Pancreas (tissue), 10 donors: ENCODE data around the gene KRIT1. TPM values are rescaled to one million over a fixed set of nuclear protein-coding genes. Genes with fewer than 3 reads are reported as not detected.
"Not testable (repeated sequence)": the region's sequence is repeated elsewhere in the genome, so short reads cannot be mapped to it uniquely, and the experiment has no call there.

Source experiments
- ATAC-seq, 4 donors: fragments of 200-7000 bp; cut with Tn5 transposase; one replicate each; pipeline versions ENCODE4 v1.8.0 to v1.9.1; 2020; ENCODE audit warnings: mild to moderate bottlenecking in 4 of 4, moderate library complexity in 4 of 4
- DNase-seq, 6 donors: peaks; one replicate each; pipeline ENCODE4 v3.0.0-alpha.2; 2020
- FAIRE-seq: peaks from 2 replicates; lab custom pipeline; 2012; peaks lifted over from hg19 to GRCh38; lab: Jason Lieb, UNC
- H3K27ac ChIP-seq, 4 donors: fragments of 200-600 bp; sonication (generic); 1 replicate in 3 of 4; 2 replicates in 1 of 4; pipeline versions ENCODE4 v1.5.0 to v1.8.0; 2020
- H3K27me3 ChIP-seq, 4 donors: fragments of 200-600 bp; one replicate each; pipeline ENCODE4 v1.8.0; 2021
- H3K36me3 ChIP-seq, 3 donors: fragments of 200-600 bp; sonication (generic) in 1 of 3; one replicate each; pipeline versions ENCODE4 v1.5.0 to v1.8.0; 2020 to 2021
- H3K4me1 ChIP-seq, 3 donors: fragments of 200-600 bp; one replicate each; pipeline ENCODE4 v1.8.0; 2021
- H3K4me3 ChIP-seq, 4 donors: fragments of 200-600 bp; sonication (generic) in 2 of 4; one replicate each; pipeline versions ENCODE4 v1.5.0 to v1.8.0; 2020 to 2021
- H3K9me3 ChIP-seq, 4 donors: fragments of 200-600 bp; one replicate each; pipeline ENCODE4 v1.8.0; 2021
- WGBS, 2 donors: extraction: QIAGEN DNeasy Blood & Tissue Kit; methylation state at CpG; one replicate each; pipeline ENCODE4 v1.1.7; 2013; 5-methylcytosine and 5-hydroxymethylcytosine counted together
- intact Hi-C, 3 donors: fragments of 100-400 bp; cut with DNase I; formaldehyde crosslinking; loops; one replicate each; pipeline versions ENCODE4 v1.11.1 to v1.14.2; 2022
- polyA plus RNA-seq, 2 donors: library from polyadenylated mRNA; stranded (reverse); fragments of 200-250 nt; gene quantifications; one replicate each; pipeline ENCODE4 v1.2.3, GENCODE V29; 2013
- total RNA-seq, 6 donors: library from RNA; stranded (reverse); fragmentation: NEBNext Ultra II Directional in 4 of 6; extraction: Animal tissue kit (Norgen Biotek cat#: 25700) in 4 of 6; gene quantifications; one replicate each; pipeline versions ENCODE4 v1.2.1 to v1.2.4, GENCODE V29; 2021 to 2023
- TF ChIP-seq, protein P1 (sequence below), 4 donors: fragments of 200-600 bp; sonication (generic) in 3 of 4; IDR thresholded peaks; one replicate each; pipeline versions ENCODE4 v1.5.0 to v1.8.0; 2021; ENCODE audit warnings: antibody characterized with exemption in 4 of 4
- donor health status: healthy with polysubstance abuse.
- donor health status: DM: no; HTN: no; CAD: no; lungs with moderate emphysema.
- donor health status: DM: no; HTN: no; CAD: no.
- donor health status: control.
- donor health status: control.
- donor health status: Bipolar disorder and iron deficiency.
- donor health status: DM: yes; HTN: yes; CAD: no.
- donor health status: DM: no; HTN: no; CAD: no.
- donor health status: DM: no; HTN: no; CAD: no.
- donor health status: DM: yes; HTN: yes; CAD: no.

Gene KRIT1
- total and polyA plus RNA-seq, 8 donors = 13.2 to 30.8 (median 21.4) TPM

DNA sequence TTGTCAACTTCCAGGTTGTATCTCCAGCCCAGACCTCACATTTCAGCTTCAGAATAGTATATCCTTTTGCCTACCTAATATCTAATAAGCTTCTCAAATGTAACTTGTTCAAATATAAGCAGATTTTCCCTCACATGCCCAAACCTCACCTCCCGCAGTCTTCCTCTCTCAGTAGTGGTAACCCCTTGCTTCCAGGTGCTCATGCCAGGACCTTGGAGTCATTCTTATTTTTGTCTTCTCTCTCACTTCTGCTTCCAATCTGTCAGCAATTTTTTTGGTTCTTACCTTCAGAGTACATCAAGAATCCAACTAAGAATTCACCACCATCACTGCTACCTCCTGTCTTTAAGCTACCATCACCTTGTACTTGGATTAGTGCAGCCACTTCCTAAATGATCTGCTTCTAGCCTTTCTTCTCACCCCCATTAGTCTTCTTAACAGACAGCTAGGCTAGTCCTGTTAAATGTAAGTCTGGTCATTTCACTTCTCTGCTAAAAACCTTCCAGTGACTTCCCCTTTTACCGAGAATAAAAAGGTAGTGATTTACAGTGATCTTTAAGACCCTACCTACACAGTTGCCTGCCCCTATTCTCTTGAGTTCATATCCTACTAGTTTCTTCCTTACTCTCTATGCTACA, 14.0 kb upstream of the KRIT1 start:
- ATAC-seq (no peak), FAIRE-seq (no peak), DNase-seq (no peak)
- H3K27me3 ChIP-seq = no peaks in the 10 kb centered on the region
- intact Hi-C loops = no loop called here
- 90 to 95% methylated on average over 2 of the region's 2 CpGs for WGBS, 2 donors
- peaks cover 0 to 6% (median 0%) of the 10 kb centered on the region in 3 donors for H3K4me1 ChIP-seq
- H3K4me3 ChIP-seq = no peak overlapping the region
- no peaks in the 10 kb centered on the region for H3K36me3 ChIP-seq
- TF ChIP-seq, protein P1, sequence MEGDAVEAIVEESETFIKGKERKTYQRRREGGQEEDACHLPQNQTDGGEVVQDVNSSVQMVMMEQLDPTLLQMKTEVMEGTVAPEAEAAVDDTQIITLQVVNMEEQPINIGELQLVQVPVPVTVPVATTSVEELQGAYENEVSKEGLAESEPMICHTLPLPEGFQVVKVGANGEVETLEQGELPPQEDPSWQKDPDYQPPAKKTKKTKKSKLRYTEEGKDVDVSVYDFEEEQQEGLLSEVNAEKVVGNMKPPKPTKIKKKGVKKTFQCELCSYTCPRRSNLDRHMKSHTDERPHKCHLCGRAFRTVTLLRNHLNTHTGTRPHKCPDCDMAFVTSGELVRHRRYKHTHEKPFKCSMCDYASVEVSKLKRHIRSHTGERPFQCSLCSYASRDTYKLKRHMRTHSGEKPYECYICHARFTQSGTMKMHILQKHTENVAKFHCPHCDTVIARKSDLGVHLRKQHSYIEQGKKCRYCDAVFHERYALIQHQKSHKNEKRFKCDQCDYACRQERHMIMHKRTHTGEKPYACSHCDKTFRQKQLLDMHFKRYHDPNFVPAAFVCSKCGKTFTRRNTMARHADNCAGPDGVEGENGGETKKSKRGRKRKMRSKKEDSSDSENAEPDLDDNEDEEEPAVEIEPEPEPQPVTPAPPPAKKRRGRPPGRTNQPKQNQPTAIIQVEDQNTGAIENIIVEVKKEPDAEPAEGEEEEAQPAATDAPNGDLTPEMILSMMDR (IDR thresholded peaks at IDR 0.05) = no peak
- H3K9me3 ChIP-seq = no peaks in the 10 kb centered on the region
- H3K27ac ChIP-seq = no peak overlapping the region

DNA sequence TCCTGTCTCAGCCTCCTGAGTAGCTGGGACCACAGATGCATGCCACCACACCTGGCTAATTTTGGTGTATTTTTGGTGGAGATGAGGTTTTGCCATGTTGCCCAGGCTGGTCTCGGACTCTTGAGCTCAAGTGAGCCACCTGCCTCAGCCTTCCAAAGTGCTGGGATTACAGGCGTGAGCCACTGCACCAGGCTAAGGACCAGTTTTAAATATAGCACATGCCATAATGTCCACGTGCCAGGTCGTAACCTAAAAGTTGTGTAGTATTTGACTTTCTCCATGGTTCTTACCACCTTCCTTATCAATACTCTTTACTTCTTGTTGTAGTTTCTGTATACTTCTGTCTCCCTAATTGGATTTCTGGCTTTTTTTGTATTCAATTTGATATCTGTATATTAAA, 13.3 kb upstream of the KRIT1 start:
- H3K27ac ChIP-seq = no peak overlapping the region
- ATAC-seq = no peak
- TF ChIP-seq, protein P1 (IDR thresholded peaks at IDR 0.05) = no peak
- no peaks in the 10 kb centered on the region for H3K9me3 ChIP-seq
- DNase-seq = no peak
- H3K36me3 ChIP-seq = no peaks in the 10 kb centered on the region
- no peaks in the 10 kb centered on the region for H3K27me3 ChIP-seq
- WGBS, 2 donors = 96 to 98% methylated on average over 4 of the region's 4 CpGs
- no peak overlapping the region for H3K4me3 ChIP-seq
- intact Hi-C loops = no loop called here
- FAIRE-seq = no peak
- peaks cover 0 to 6% (median 0%) of the 10 kb centered on the region in 3 donors for H3K4me1 ChIP-seq

DNA sequence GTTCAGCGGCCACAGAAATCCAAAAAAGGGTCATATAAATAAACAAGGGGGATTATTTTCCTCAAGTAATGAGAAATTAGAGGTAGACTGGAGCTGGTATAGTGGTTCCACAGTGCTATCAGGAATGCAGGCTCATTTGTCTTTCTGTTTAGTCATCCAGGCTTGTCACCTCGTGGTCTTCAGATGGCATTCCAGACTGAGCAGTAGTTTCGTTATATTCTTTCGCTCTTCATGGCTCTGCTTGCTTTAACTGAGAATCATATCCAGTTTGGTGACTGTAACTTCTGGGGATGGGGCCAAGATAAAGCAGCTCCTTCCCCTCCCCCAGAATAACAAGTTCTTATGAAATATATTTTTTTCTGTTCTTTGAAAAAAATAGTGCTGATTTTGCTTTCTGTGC, 9.6 kb upstream of the KRIT1 start:
- 81 to 87% methylated on average over 4 of the region's 4 CpGs for WGBS, 2 donors
- Histone ChIP-seq H3K9me3 (no peaks in the 10 kb centered on the region), H3K27ac (no peak overlapping the region), H3K4me3 (no peak overlapping the region), H3K36me3 (no peaks in the 10 kb centered on the region), H3K4me1 (peaks cover 0 to 12% (median 0%) of the 10 kb centered on the region in 3 donors), H3K27me3 (no peaks in the 10 kb centered on the region)
- FAIRE-seq (no peak), DNase-seq (no peak), ATAC-seq (peak in 2 of 4 donors; percentile 25 to 54)
- intact Hi-C loops = no loop called here
- TF ChIP-seq, protein P1 (IDR thresholded peaks at IDR 0.05) = no peak

DNA sequence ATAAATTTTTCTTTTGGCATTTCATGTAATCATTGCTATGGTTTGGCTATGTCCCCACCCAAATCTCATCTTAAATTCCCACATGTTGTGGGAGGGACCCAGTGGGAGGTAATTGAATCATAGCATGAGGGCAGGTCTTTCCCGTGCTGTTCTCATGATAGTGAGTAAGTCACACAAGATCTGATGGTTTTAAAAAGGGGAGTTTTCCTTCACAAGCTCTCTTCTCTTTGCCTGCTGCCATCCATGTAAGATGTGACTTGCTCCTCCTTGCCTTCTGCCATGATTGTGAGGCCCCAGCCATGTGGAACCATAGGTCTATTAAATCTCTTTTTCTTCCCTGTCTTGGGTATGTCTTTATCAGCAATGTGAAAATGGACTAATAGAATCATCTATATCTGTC, 9.1 kb upstream of the KRIT1 start:
- H3K27ac ChIP-seq, H3K9me3 ChIP-seq, ATAC-seq, H3K4me3 ChIP-seq, DNase-seq, H3K27me3 ChIP-seq, H3K36me3 ChIP-seq, FAIRE-seq, intact Hi-C loops: not testable (repeated sequence)
- peaks cover 0 to 12% (median 0%) of the 10 kb centered on the region in 3 donors for H3K4me1 ChIP-seq
- WGBS, 2 donors = 90 to 94% methylated on average over 1 of the region's 1 CpG

DNA sequence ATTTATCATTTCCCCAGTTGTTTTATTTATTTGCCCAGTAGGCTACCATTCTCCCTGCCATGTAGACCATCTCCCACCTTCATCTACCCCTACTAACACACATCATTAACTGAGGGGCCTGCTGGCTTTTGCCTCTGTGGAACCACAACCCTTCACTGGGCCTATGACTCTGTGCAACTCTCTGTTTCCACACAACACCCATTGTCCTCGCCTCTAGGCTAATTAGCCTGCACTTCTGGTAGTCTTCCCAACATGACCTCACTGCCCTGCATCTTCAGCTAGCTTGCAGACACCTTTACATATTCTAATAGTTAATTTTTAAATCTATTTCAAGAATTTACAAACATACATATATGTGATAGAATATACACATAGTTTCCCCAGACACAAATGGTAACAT, 7.5 kb upstream of the KRIT1 start:
- DNase-seq (no peak), FAIRE-seq (no peak), ATAC-seq (no peak)
- intact Hi-C loops = no loop called here
- H3K9me3 ChIP-seq = no peaks in the 10 kb centered on the region
- peaks cover 0 to 12% (median 2%) of the 10 kb centered on the region in 3 donors for H3K4me1 ChIP-seq
- no peak overlapping the region for H3K27ac ChIP-seq
- no peaks in the 10 kb centered on the region for H3K36me3 ChIP-seq
- 88 to 93% methylated on average over 1 of the region's 1 CpG for WGBS, 2 donors
- H3K4me3 ChIP-seq = no peak overlapping the region
- no peaks in the 10 kb centered on the region for H3K27me3 ChIP-seq
- TF ChIP-seq, protein P1 (IDR thresholded peaks at IDR 0.05) = no peak
